Fibroblast of the conjunctiva (primary cell): ENCODE data around the gene TMEM145.
A peak's percentile ranks its signal among the peaks of the same experiment; 100 is the strongest.
"Not testable (repeated sequence)": the region's sequence is repeated elsewhere in the genome, so short reads cannot be mapped to it uniquely, and the experiment has no call there.

Experiments used
- DNase-seq: peaks from one replicate; pipeline ENCODE4 v3.0.0-alpha.2; 2010; ENCODE audit warnings: low read depth

Gene TMEM145

DNA sequence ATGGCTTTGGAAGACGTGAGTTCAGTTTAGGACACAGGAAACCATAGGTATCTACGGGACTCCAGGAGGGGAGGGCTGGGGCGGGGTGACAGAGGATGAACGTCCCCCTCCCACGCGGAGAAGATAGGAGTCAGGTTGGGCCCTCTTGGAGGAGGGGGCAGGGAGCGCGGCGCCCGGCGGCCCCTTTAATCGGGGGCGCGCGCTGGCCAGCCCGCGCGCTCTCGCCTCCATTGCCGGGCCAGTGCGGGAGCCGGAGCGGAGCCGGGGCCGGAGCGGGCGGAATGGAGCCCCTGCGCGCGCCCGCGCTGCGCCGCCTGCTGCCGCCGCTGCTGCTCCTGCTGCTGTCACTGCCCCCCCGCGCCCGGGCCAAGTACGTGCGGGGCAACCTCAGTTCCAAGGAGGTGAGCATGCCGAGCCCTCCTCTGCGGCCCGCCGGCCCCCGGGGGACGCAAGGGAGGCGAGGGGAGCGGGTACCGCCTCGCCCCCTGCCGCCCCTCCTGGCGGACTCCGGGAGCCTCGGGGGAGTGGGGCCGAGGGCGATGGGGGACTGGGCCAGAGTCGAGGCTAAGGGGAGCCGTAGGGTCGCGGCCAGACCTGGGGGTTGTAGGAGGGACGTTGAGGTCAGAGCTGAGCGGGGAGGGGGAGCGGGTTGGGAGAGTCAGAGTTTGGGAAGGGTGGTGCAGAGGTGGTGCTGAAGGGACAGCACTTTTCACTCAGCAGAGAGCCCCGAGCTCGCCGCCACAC, at the start of gene TMEM145:
TMEM145 (plus strand) TSS at position 214 of the 744 bp plus-strand sequence; CDS start at position 282, 68 bp downstream.
- no peak for DNase-seq

DNA sequence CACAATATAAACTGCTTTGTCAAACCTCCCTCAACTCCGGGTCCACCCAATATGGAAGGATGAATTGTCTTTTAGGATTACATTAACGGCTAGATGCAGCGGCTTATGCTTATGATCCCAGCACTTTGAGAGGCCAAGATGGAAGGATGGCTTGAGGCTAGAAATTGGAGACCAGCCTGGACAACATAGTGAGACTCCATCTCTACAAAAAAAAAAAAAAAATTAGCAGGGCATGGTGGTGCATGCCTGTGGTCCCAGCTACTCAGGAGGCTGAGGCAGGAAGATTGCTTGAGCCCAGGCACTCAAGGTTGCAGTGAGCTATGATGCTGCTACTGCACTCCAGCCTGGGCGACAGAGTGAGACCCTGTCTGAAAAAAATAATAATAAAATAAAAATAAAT, 47.0 kb upstream of the TMEM145 start:
- DNase-seq: not testable (repeated sequence)

DNA sequence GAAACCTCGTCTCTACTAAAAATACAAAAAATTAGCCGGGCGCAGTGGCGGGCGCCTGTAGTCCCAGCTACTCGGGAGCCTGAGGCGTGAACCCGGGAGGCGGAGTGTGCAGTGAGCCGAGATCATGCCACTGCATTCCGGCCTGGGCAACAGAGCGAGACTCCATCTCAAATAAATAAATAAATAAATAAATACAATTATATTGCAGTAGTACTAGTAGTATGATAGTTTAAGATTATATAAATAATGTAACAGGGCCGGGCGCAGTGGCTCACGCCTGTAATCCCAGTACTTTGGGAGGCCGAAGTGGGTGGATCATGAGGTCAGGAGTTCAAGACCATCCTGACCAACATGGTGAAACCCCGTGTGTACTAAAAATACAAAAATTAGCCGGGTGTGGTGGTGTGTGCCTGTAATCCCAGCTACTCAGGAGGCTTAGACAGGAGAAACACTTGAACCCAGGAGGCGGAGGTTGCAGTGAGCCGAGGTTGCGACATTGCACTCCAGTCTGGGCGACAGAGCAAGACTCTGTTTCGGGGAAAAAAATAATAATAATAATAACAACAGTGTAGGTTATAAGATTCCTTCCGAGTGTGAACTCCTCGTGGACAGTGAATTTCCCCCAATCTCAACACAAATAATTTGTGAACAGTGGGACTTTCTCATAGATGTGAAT, 46.0 kb upstream of the TMEM145 start:
- not testable (repeated sequence) for DNase-seq

DNA sequence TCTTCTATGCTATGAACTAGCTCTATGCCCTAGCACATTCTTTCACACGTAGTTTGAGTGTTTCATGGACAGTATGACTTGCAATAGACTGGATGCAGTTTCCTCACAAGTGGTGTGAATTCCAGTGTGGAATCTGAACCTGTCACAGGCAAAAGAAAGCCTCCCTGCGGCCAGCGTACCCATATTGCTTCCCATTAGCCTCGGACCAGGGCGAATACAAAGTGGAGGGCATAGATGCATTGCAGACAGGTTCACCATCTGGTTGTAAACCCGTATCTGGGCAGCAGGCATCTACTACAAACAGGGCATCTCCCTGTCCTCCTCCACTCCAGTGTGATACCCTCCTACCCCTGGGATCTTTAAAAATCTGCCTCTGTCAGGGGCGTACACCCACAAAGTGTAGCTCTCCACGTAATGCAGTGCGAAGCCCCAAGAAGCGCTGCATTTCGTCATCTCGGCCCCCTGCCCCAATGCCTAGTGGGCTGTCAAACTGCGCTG, 45.4 kb upstream of the TMEM145 start:
- no peak for DNase-seq

DNA sequence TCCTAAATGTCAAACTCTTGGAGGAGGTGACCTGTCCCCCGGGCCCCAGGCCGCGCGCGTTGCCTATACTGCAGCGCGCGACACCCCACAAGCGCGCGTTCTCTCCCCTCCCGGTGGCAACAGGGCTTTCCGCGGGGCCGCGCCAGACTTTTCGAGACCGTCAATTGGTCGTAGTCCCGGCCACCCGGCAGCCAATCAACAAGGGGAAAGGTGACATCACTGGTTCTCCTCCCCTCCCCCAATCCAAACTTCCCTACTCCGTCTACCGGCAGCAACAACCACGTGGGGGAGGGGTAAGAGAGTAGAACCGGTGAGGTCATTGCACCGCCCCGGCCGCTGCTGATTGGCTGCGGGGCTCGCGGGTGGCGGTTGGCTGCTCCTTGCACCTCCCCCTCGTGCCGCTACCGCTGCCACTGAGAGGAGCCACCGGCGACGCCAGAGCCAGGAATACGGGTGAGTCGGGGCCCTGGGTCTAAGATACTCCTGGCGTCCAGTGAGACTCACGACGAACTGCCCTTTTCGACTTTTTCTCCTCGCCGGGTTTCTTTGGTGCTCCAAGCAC, 44.9 kb upstream of the TMEM145 start:
- DNase-seq: peak; percentile 99

DNA sequence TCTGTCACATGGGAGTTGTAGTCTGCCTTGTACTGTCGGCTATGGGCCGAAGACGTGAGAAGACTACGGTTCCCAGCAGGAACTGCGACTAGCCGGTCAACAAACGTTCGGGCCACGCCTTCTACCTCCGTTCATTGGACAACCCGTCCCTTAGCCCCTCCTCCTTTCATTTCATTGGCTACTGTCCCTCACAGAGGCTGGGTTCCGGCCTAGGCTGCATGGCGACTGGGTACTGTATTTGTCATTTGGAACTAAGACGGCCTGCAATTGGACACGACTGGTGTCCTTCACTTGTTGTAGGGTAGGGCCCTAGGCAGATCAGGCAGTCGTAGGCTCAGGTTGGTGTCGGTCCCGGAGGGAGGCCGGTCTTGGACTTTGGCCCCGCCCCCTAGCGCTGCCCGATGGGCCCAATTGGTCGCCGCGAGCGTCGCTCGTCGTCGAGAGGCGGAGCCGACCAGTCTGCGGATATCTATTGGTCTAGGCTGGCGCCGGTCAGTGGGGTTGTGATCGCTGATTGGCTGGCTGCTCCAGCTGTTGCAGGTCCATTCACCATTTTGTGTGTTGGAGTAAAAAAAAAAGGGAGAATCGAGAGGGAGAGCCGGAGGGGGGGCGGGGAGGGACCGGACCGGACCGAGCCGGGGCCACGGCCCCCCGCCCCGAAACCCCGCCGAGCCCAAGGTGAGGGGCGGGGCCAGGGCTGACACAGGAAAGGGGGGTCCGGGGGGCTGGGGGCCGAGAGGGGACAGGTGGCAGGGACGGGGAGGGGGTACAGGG, 44.2 kb upstream of the TMEM145 start, which contains the start of gene CIC:
CIC (plus strand) TSS at position 549 of the 774 bp plus-strand sequence. CDS start 2,532 bp downstream, outside the sequence.
- peak; percentile 100 for DNase-seq

DNA sequence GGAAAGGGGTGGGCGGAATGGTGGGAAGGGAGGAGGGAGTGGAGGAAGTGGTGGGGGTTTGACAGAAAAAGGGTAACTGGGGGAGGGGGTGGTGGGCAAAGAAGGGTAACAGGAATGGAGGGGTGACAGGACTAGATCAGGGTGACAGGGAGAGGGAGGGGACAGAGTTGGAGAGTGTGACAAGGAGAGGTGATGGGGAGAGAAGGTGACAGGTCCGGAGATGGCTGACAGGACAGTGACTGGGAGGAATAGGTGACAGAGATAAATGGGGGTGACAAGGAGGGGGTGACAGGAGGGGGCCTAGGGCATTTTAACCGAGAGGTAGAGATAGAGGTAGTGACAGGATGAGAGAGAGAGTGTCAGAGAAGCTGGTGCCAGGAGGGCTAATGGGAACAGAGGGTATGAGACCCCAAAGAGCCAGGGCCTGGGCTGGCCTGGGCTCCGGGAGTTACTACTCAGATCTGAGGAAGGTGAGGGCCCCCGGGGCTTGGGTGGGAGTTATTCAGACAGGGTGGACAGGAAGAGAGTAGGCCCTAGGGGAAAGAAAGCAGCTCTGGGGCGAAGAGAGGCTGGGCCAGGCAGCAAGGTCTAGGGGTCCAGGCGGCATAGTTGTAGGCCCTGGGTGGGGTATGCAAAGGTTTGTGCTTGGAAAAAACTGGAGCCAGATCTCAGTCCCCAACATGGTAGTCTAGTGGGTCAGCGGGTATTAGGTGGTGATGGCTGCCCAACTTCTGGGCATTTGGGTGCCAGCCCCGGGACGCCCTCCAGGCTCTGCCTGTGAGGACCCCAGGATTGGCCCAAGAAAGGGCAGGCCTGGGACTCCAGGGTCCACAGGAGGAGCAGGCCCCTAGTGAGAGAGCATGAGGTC, 43.4 kb upstream of the TMEM145 start:
- DNase-seq: no peak

DNA sequence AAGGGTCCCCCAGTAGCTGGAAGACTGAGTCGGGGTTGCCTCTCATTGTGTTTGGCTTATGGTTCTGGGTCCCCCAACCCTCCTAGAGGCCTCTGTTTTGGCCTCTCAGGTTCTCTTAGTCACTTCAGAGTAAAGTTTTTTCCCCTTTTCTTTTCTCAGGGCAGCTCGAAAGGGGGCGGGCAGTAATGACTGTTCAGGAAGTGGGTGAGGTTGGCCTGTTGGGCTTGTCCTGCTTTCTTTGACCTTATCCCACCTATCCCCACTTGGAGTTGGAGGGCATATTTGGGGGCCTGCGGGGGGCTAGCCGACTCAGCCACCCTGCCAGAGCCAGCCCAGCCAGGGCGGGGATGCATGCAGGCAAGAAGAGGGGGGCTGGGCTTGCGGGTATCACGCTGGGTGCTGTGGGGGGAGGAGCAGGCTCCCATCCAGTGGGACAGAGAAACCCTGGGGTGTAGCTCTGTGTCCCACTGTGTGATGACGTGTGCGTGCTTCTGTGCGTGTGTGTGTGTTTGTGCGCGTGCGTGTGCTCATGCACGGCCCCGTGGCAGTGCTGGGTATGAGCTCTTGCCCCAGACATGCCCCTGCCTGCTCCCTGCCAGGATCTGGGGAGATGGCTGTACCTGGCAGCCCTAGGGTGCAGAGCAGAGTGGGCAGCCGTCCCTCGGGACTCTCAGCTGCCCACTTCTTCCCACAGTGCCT, 42.6 kb upstream of the TMEM145 start:
- DNase-seq: no peak

DNA sequence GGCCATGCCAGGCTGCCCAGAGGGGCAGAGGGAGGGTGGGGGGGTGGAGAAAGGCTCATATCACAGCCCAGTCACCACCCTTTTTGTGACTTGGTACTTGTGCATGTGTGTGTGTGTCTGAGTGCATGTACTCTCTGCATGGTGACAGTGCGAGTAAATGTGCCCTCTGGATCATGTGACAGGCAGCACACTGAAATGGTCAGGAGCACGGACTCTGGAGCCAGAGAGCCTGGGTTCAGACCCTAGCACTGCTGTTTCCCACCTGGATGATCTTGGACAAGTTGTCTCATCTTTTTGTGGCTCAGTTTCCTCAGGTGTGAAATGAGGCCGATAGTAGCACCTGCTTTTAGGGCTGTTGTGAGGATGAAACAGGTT, 42.1 kb upstream of the TMEM145 start:
- DNase-seq: no peak

DNA sequence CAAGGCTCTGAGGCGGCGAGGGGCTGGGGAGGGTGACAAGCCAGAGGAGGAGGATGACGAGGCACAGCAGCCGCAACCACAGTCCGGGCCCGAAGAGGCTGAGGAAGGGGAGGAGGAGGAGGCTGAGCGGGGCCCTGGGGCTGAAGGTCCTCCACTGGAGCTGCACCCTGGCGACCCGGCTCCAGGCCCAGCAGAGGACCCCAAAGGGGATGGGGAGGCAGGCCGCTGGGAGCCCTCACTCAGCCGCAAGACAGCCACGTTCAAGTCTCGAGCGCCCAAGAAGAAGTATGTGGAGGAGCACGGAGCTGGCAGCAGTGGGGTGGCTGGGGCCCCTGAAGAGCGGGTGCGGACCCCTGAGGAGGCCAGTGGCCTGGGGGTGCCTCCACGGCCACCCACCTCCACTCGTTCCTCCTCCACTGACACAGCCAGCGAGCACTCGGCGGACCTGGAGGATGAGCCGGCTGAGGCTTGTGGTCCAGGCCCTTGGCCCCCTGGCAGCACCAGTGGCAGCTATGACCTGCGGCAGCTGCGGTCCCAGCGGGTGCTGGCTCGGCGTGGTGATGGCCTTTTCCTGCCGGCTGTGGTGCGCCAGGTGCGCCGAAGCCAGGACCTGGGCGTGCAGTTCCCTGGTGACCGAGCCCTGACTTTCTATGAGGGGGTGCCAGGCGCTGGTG, 41.1 kb upstream of the TMEM145 start:
- DNase-seq: no peak

DNA sequence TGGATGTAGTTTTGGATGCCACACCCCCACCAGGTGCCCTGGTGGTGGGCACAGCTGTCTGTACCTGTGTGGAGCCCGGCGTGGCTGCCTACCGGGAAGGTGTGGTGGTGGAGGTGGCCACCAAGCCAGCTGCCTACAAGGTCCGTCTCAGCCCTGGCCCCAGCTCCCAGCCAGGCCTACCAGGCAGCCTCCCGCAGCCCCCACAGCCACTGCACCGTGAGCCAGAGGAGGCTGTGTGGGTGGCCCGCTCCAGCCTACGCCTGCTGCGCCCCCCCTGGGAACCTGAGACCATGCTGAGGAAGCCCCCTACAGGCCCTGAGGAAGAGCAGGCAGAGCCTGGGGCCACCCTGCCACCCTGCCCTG, 40.6 kb upstream of the TMEM145 start:
- no peak for DNase-seq

DNA sequence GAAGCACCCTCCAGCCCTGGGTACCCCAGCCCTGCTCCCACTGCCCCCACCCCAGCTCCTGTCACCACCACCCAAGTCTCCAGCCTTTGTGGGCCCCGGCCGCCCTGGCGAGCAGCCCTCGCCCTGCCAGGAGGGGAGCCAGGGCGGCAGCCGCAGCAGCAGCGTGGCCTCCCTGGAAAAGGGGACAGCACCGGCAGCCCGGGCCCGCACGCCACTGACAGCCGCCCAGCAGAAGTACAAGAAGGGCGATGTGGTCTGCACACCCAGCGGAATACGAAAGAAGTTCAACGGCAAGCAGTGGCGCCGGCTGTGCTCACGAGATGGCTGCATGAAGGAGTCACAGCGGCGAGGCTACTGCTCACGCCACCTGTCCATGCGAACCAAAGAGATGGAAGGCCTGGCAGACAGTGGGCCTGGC, 40.1 kb upstream of the TMEM145 start:
- DNase-seq: no peak

DNA sequence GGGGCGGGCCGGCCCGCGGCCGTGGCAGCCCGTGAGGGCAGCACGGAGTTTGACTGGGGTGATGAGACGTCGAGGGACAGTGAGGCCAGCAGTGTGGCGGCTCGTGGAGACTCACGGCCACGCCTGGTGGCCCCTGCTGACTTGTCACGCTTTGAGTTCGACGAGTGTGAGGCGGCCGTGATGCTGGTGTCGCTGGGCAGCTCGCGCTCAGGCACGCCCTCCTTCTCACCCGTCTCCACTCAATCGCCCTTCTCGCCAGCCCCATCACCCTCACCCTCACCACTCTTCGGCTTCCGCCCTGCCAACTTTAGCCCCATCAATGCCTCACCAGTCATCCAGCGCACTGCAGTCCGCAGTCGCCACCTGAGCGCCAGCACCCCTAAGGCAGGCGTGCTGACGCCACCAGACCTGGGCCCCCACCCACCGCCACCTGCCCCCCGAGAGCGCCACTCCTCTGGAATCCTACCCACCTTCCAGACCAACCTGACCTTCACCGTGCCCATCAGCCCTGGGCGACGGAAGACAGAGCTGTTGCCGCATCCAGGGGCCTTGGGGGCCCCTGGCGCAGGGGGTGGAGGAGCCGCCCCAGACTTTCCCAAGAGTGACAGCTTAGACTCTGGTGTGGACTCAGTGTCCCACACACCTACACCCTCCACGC, 39.6 kb upstream of the TMEM145 start:
- DNase-seq: no peak

DNA sequence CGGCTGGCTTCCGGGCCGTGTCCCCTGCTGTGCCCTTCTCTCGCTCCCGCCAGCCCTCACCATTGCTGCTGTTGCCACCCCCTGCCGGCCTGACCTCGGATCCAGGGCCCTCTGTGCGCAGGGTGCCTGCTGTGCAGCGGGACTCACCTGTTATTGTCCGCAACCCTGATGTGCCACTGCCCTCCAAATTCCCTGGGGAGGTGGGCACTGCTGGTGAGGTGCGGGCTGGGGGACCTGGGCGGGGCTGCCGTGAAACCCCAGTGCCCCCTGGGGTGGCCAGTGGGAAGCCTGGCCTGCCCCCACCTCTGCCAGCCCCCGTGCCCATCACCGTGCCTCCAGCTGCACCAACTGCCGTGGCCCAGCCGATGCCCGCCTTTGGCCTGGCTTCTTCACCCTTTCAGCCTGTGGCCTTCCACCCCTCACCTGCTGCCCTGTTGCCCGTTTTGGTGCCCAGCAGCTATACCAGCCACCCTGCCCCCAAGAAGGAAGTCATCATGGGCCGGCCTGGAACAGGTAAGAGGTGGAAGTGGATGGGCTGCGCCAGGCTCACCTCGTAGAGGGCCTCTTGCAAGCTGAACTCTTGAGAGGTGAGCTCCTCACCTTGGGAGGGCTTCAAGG, 38.9 kb upstream of the TMEM145 start:
- no peak for DNase-seq

DNA sequence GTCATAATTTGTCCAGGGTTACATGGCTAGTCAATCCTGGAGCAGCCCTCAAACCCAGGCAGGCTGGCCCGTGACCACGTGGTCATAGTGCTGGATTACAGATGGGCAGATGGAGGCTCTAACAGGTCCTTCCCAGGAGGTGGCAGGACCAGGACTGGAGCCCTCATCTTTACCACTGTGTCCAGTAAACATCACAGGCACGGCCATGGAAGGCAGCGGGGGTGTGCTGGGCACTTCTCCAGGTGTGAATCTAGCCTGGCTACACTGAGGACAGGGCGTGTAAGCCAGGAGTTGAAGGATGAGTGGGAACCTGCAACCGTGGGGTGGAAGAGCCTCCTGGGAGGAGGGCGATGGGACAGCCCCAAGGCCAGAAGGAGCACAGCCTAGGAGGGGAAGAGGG, 38.0 kb upstream of the TMEM145 start:
- no peak for DNase-seq

DNA sequence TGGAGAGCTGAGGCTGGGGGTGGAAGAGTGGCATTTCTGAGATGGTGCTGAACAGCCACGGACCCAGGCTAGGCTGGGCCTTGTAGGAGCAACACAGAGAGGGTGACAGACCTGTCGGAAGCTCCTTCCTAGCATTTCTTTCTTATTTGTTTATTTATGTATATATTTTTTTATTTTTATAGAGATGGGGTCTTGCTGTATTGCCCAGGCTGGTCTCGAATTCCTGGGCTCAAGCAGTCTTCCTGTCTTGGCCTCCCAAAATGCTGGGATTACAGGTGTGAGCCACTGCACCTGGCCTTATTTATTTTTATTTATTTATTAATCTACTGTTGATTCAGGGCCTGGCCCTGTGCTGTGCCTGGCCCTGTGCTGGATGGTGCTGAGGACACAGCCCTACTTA, 37.6 kb upstream of the TMEM145 start:
- no peak for DNase-seq

DNA sequence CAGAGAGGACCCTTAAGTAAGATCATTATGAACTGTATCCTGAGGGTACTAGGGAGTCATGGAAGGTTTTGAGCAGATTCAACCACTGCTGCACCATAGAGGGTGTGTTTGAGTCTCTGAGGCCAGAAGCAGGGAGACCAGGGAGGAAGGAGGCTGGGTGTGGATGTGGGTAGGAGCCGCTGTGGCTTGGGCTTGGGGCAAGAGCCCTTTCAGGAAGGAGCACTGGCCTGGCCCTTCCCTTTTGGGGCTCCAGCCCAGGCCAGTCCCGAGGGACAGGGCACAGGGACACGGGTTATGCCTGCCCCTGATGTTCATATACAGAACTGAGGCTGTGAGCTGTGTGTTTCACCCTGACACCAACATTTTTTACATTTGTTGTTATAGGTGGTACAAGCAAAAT, 36.8 kb upstream of the TMEM145 start:
- no peak for DNase-seq

DNA sequence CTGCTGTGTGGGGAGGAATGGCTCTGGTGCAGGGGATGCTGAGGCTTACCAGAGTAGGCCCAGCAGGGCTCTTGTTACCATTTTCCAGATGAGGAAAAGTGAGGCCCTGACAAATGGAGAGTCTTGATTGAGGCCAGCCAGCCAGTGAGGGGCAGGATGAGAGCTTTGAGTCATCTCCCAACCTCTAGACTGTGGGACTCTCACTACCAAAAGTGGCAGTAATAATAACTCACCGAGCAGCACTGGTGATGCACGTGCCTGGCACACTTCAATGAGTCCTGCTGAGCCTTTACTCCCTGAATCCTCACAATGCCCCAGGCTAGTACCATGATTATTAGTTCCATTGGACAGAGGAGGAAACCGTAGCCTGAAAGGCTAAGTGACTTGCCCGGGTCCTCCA, 36.3 kb upstream of the TMEM145 start:
- DNase-seq: no peak

DNA sequence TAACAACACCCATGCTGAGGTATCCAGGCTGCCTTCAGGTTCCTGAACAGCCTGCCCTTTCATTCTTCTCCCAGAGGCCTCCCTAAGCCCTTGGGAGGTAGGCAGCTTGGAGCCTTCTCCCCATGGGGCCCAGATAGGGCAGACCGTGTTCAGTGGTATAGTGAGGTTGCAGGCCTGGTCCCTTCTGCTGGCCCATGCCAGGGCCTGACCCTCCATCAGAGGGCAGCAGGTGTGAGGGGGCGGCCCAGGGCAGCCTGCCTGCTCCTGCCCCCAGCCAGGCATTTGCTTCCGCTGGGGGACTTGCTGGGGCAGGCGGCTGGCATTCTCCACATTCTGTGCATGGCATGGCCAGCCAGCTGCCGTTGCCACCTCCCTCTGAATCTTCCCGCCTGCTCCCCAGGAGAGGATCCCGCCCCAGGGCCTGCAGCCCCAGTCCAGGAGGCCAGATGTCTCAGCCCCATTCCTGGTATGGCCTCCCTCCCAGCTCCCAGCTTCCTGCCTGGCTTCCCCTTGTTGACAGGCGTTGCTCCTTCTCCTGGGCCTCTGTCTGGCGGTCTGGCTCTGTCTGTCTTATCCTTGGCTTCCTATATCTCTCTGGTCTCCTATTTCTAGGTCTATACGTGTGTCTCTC, 35.2 kb upstream of the TMEM145 start:
- no peak for DNase-seq
